ENCODE results near the gene CLDN1. TPM values are rescaled to one million over a fixed set of nuclear protein-coding genes. Genes with fewer than 3 reads are reported as not detected.

The CLDN1 gene
- total RNA-seq, 3 donors from 2014 or later = 0.43 to 2.1 (median 0.66) TPM

GRCh38 chr3:190261015-190261414, 61.2 kb downstream of the CLDN1 start:
- H3K27me3 Mint-ChIP-seq (ENCODE audit: low read depth) = no peaks in the 10 kb centered on the region
- H3K36me3 Mint-ChIP-seq (ENCODE audit: insufficient read depth) = no peaks in the 10 kb centered on the region
- H3K4me1 Mint-ChIP-seq (ENCODE audit: low read depth) = no peaks in the 10 kb centered on the region
- H3K9me3 Mint-ChIP-seq = no peaks in the 10 kb centered on the region
- no peak for ATAC-seq
- H3K4me3 Mint-ChIP-seq = no peak overlapping the region
- no peak for DNase-seq

- DNase-seq (no peak), ATAC-seq (no peak)
- Mint-ChIP-seq H3K36me3 (ENCODE audit: insufficient read depth) (no peaks in the 10 kb centered on the region), H3K4me1 (ENCODE audit: low read depth) (no peaks in the 10 kb centered on the region), H3K27me3 (ENCODE audit: low read depth) (no peaks in the 10 kb centered on the region), H3K4me3 (no peak overlapping the region), H3K9me3 (no peaks in the 10 kb centered on the region)
Observed at GRCh38 chr3:190260301-190260700, 61.9 kb downstream of the CLDN1 start.

DNA sequence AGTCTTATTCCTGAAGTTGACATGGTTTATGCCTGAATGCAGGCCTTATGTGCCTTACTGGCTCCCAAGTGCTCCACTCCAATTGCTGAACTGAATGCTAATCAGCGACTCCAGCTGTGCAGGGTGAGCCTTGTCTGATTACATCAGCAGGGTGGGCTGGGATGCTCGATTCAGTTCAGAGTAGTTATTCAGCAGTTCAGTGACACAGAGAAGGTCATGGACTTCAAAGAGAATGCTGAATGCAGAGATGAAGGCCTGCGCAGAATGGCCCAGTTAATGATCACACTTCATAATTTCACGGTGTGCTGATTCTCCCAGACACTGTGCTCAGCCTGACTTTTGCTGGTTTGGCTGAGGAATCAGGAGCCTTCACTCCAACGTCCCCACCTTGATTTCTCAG, 63.6 kb downstream of the CLDN1 start:
- no peaks in the 10 kb centered on the region for H3K9me3 Mint-ChIP-seq
- ATAC-seq = no peak
- no peak for DNase-seq
- no peaks in the 10 kb centered on the region for H3K4me1 Mint-ChIP-seq (ENCODE audit: low read depth)
- no peaks in the 10 kb centered on the region for H3K27me3 Mint-ChIP-seq (ENCODE audit: low read depth)
- H3K4me3 Mint-ChIP-seq = no peak overlapping the region
- no peaks in the 10 kb centered on the region for H3K36me3 Mint-ChIP-seq (ENCODE audit: insufficient read depth)

Other genes starting within 250 kb of the CLDN1 start
- under 1 TPM; 0.13 to 0.40 (median 0.19) TPM for gene P3H2, start 201.5 kb downstream of the CLDN1 start, total RNA-seq
- gene CLDN16, start 65.7 kb upstream of the CLDN1 start, total RNA-seq = not detected
- gene TMEM207, start 127.5 kb upstream of the CLDN1 start, total RNA-seq = not detected
- 10 to 100 TPM; 10.2 to 15.3 (median 13.8) TPM for gene IL1RAP, start 191.6 kb upstream of the CLDN1 start, total RNA-seq

Measured in activated T-cell treated with anti-CD3 and anti-CD28 coated beads, Interleukin-2, amount 50 U/mL, for 4 hours (primary cell).